CD14-positive monocyte (primary cell): ENCODE results near the gene LRSAM1. TPM values are rescaled to one million over a fixed set of nuclear protein-coding genes. Genes with fewer than 3 reads are reported as not detected.

Experiments used
- DNase-seq, 3 donors: peaks; one replicate each; pipeline ENCODE4 v3.0.0-alpha.2; 2011 to 2022
- H2AFZ ChIP-seq: 2 replicates; pipeline ENCODE4 v1.6.0; 2012; ENCODE audit warnings: mild to moderate bottlenecking, low read depth, low read length, inconsistent platforms; ENCODE audit not compliant: insufficient read depth, poor library complexity, severe bottlenecking
- H3K27ac ChIP-seq, 2 donors: 1 replicate in 1 of 2; 2 replicates in 1 of 2; pipeline ENCODE4 v1.5.1; 2012 to 2013; ENCODE audit warnings: low read length in 2 of 2, control low read depth in 1 of 2, inconsistent platforms in 1 of 2, low read depth in 1 of 2, mild to moderate bottlenecking in 1 of 2
- H3K27me3 ChIP-seq, 2 donors: one replicate each; pipeline versions ENCODE4 v1.6.0 to v1.6.1; 2011 to 2013; ENCODE audit warnings: low read length in 2 of 2; ENCODE audit not compliant: control insufficient read depth in 2 of 2, insufficient read depth in 2 of 2
- H3K36me3 ChIP-seq, 2 donors: replicated peaks in 1 of 2; 1 replicate in 1 of 2; 2 replicates in 1 of 2; pipeline versions ENCODE4 v1.5.1 to v1.6.1; 2012 to 2013; ENCODE audit warnings: low read length in 2 of 2, control low read depth in 1 of 2, inconsistent platforms in 1 of 2, mild to moderate bottlenecking in 1 of 2; ENCODE audit not compliant: insufficient read depth in 2 of 2, control insufficient read depth in 1 of 2
- H3K4me1 ChIP-seq, 2 donors: 1 replicate in 1 of 2; 2 replicates in 1 of 2; pipeline versions ENCODE4 v1.5.1 to v1.6.1; 2012 to 2013; ENCODE audit warnings: low read length in 2 of 2, control low read depth in 1 of 2, inconsistent platforms in 1 of 2, mild to moderate bottlenecking in 1 of 2, moderate library complexity in 1 of 2; ENCODE audit not compliant: insufficient read depth in 2 of 2, control insufficient read depth in 1 of 2
- H3K4me2 ChIP-seq: replicated peaks from 2 replicates; pipeline ENCODE3; 2012; ENCODE audit warnings: low read length, moderate library complexity, mild to moderate bottlenecking; ENCODE audit not compliant: poor library complexity, severe bottlenecking; ENCODE audit errors: extremely low read depth
- H3K4me3 ChIP-seq, 3 experiments: fragments of 200-600 bp in 1 of 3; sonication (generic) in 1 of 3; replicated peaks in 1 of 3; 1 replicate in 2 of 3; 2 replicates in 1 of 3; pipeline ENCODE4 v1.5.1; 2011 to 2013; ENCODE audit warnings: low read length in 3 of 3, mild to moderate bottlenecking in 3 of 3, control low read depth in 2 of 3, low read depth in 2 of 3, inconsistent platforms in 1 of 3, moderate library complexity in 1 of 3
- H3K79me2 ChIP-seq: 2 replicates; pipeline ENCODE4 v1.6.0; 2012; ENCODE audit warnings: mild to moderate bottlenecking, control low read depth, inconsistent platforms, low read length, moderate library complexity; ENCODE audit not compliant: insufficient read depth
- H3K9ac ChIP-seq: 2 replicates; pipeline ENCODE4 v1.6.0; 2017; ENCODE audit warnings: low read length, mild to moderate bottlenecking; ENCODE audit not compliant: insufficient read depth, poor library complexity, severe bottlenecking
- H3K9me3 ChIP-seq, 2 donors: replicated peaks in 1 of 2; 1 replicate in 1 of 2; 2 replicates in 1 of 2; pipeline versions ENCODE4 v1.5.1 to v1.6.1; 2012 to 2013; ENCODE audit warnings: low read length in 2 of 2, control low read depth in 1 of 2; ENCODE audit not compliant: control insufficient read depth in 1 of 2, insufficient read depth in 1 of 2
- H4K20me1 ChIP-seq: 2 replicates; pipeline ENCODE4 v1.6.0; 2012; ENCODE audit warnings: mild to moderate bottlenecking, low read length, control low read depth, moderate library complexity; ENCODE audit not compliant: insufficient read depth
- H3K27ac Mint-ChIP-seq, 7 donors: one replicate each; pipeline ENCODE4 v1.8.0; 2020; ENCODE audit warnings: mild to moderate bottlenecking in 7 of 7, mixed read lengths in 7 of 7, moderate library complexity in 6 of 7, inconsistent platforms in 2 of 7
- H3K27me3 Mint-ChIP-seq, 3 donors: one replicate each; pipeline ENCODE4 v1.8.0; 2021 to 2022; ENCODE audit warnings: low read depth in 3 of 3, mild to moderate bottlenecking in 3 of 3, mixed read lengths in 3 of 3, moderate library complexity in 3 of 3, inconsistent platforms in 1 of 3
- H3K36me3 Mint-ChIP-seq, 2 donors: one replicate each; pipeline ENCODE4 v1.8.0; 2020; ENCODE audit warnings: mixed read lengths in 2 of 2, inconsistent platforms in 1 of 2, mild to moderate bottlenecking in 1 of 2
- H3K4me1 Mint-ChIP-seq: one replicate; pipeline ENCODE4 v1.8.0; 2020; ENCODE audit warnings: mild to moderate bottlenecking, mixed read lengths
- H3K4me3 Mint-ChIP-seq, 2 donors: one replicate each; pipeline ENCODE4 v1.8.0; 2020; ENCODE audit warnings: mild to moderate bottlenecking in 2 of 2, mixed read lengths in 2 of 2, moderate library complexity in 1 of 2
- H3K9me3 Mint-ChIP-seq, 7 donors: one replicate each; pipeline ENCODE4 v1.8.0; 2020 to 2022; ENCODE audit warnings: mixed read lengths in 7 of 7, mild to moderate bottlenecking in 6 of 7, moderate library complexity in 6 of 7, inconsistent platforms in 2 of 7
- WGBS: methylation state at CpG from one replicate; pipeline ENCODE4 v1.1.5; 2013; ENCODE audit warnings: missing lambda C conversion rate; ENCODE audit not compliant: insufficient coverage; 5-methylcytosine and 5-hydroxymethylcytosine counted together
- intact Hi-C, 2 donors: fragments of 100-400 bp; cut with micrococcal nuclease; formaldehyde crosslinking; loops; one replicate each; pipeline versions ENCODE4 v1.15.0 to v1.15.1; 2023
- polyA plus RNA-seq, 3 donors: library from polyadenylated mRNA; depleted of rRNA in 1 of 3; unstranded in 2 of 3; stranded (reverse) in 1 of 3; fragments of 300-500 nt in 2 of 3; fragments of >200 nt in 1 of 3; fragmentation: Illumina TruSeq in 2 of 3; gene quantifications; 1 replicate in 2 of 3; 2 replicates in 1 of 3; pipeline ENCODE4 v1.2.3, GENCODE V29; 2012 to 2021
- TF ChIP-seq, protein P1 (sequence below): fragments of 200-600 bp; IDR thresholded peaks from one replicate; pipeline ENCODE4 v1.8.0; 2022; ENCODE audit warnings: antibody characterized with exemption, mild to moderate bottlenecking

The LRSAM1 gene
- polyA plus RNA-seq, 3 donors: 6.0 to 19.8 (median 8.2) TPM

DNA sequence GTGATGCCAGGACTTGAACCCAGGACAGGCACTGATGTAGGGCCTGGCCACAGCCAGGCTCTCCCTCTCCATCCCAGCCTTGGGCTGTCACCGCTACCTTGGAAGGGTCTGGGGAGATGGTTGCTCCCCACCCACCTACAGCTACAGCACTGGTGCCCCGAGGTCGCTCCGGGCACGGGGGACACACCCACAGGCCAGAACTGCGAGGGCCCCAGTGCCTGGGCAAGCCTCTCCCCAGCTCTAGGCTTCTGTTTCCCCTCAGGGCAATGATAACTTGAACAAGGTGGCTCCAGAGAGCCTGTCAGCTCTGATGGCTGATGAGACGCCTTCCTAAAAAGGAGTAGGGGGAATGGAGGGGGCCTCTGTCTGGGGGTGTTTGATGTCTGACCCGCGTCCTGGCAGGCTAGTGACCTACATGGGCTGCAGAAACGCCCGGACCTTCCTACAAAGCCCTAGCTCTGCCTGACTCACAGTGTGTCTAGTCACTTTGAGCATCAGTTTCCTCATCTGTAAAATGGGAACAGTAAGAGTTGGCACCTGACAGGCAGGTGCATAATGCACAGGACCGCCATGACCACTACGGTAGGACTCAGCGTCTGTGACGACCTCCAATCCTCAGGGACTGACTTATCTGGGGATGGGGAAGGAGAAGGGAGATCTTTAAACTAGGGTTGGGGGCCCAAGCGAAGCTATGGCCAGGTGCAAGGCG is 76.4 kb downstream of the LRSAM1 start:
- H4K20me1 ChIP-seq: peaks cover 84% of the 10 kb centered on the region
- H3K27ac ChIP-seq: no peak overlapping the region
- H3K9ac ChIP-seq: no peak overlapping the region
- H3K4me2 ChIP-seq: no peak overlapping the region
- intact Hi-C loops: loop anchor here in 1 of 2 donors (5.0 kb wide), 1 partner anchor 60 kb away; no protein-coding TSS in a partner anchor
- H3K79me2 ChIP-seq: no peaks in the 10 kb centered on the region
- H3K27ac Mint-ChIP-seq: peak overlapping the region in 3 of 7 donors; percentile 5 to 60 (median 21)
- no peaks in the 10 kb centered on the region for H3K27me3 ChIP-seq
- H2AFZ ChIP-seq: no peak overlapping the region
- peaks cover 29 to 34% of the 10 kb centered on the region in 2 donors for H3K9me3 ChIP-seq
- peaks cover 2% of the 10 kb centered on the region for H3K4me1 Mint-ChIP-seq
- peaks cover 0 to 3% (median 0%) of the 10 kb centered on the region in 3 donors for H3K27me3 Mint-ChIP-seq
- WGBS: 100% methylated on average over 10 of the region's 17 CpGs
- no peak for DNase-seq
- H3K4me3 Mint-ChIP-seq: no peak overlapping the region
- H3K36me3 Mint-ChIP-seq: peaks cover 81 to 95% of the 10 kb centered on the region in 2 donors
- TF ChIP-seq, protein P1, sequence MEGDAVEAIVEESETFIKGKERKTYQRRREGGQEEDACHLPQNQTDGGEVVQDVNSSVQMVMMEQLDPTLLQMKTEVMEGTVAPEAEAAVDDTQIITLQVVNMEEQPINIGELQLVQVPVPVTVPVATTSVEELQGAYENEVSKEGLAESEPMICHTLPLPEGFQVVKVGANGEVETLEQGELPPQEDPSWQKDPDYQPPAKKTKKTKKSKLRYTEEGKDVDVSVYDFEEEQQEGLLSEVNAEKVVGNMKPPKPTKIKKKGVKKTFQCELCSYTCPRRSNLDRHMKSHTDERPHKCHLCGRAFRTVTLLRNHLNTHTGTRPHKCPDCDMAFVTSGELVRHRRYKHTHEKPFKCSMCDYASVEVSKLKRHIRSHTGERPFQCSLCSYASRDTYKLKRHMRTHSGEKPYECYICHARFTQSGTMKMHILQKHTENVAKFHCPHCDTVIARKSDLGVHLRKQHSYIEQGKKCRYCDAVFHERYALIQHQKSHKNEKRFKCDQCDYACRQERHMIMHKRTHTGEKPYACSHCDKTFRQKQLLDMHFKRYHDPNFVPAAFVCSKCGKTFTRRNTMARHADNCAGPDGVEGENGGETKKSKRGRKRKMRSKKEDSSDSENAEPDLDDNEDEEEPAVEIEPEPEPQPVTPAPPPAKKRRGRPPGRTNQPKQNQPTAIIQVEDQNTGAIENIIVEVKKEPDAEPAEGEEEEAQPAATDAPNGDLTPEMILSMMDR: no peak
- H3K9me3 Mint-ChIP-seq: peaks cover 24 to 36% (median 31%) of the 10 kb centered on the region in 7 donors
- peaks cover 74 to 90% of the 10 kb centered on the region in 2 donors for H3K36me3 ChIP-seq
- H3K4me1 ChIP-seq: peaks cover 3 to 8% of the 10 kb centered on the region in 2 donors
- H3K4me3 ChIP-seq: no peak overlapping the region

DNA sequence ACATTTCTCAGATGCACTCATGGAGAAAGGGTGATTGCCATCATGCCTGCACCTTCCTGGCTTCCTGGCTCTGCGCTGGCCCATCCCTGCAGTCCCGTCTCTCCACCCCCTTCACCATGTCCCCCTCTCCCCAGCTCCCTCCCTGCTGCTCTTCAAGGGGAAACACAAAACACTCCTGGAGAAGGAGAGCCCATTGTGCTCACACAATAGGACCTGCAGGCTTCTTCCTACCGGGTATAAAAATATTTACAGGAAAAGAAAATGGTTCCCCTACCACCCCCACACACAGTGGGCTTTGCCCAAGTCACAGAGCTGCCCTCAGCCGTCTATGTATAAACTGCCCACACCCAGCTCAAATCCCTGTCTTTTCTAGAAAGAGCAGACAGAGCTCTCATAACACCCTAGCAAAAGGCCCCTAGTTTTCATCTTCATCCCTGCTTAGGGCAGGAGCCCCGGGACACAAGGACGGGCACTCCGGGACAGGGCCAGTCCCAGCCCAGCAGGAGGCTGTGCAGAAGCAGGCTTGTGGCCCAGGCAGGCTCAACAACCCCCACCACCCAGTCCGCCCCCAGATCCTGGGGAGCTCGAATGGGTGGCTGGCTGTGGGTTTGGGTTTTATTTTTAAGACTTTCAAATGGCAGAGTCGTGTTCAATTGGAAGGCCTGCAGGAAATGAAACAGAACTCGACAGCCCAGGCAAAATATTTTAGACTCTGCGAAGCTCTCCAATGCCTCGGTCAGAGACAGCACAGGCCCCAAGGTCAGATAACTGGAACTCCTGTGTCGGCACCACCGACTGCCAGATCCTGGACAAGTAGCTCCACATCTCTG is 77.3 kb downstream of the LRSAM1 start:
- intact Hi-C loops: loop anchor here in 1 of 2 donors (5.0 kb wide), 1 partner anchor 59 kb away; no protein-coding TSS in a partner anchor
- Mint-ChIP-seq H3K4me1 (no peaks in the 10 kb centered on the region), H3K27ac (peak overlapping the region in 4 of 7 donors; percentile 19 to 63 (median 52)), H3K9me3 (peaks cover 19 to 29% (median 26%) of the 10 kb centered on the region in 7 donors), H3K36me3 (peaks cover 73 to 86% of the 10 kb centered on the region in 2 donors), H3K4me3 (no peak overlapping the region), H3K27me3 (peaks cover 0 to 3% (median 0%) of the 10 kb centered on the region in 3 donors)
- no peak overlapping the region for H3K27ac ChIP-seq
- H4K20me1 ChIP-seq: peaks cover 88% of the 10 kb centered on the region
- H3K36me3 ChIP-seq: peaks cover 68 to 82% of the 10 kb centered on the region in 2 donors
- H3K4me3 ChIP-seq: no peak overlapping the region
- H3K4me1 ChIP-seq: peaks cover 3 to 8% of the 10 kb centered on the region in 2 donors
- H3K27me3 ChIP-seq: no peaks in the 10 kb centered on the region
- H3K4me2 ChIP-seq: no peak overlapping the region
- no peak overlapping the region for H2AFZ ChIP-seq
- peaks cover 23 to 29% of the 10 kb centered on the region in 2 donors for H3K9me3 ChIP-seq
- no peaks in the 10 kb centered on the region for H3K79me2 ChIP-seq
- TF ChIP-seq, protein P1: no peak
- no peak for DNase-seq
- 83% methylated on average over 12 of the region's 15 CpGs for WGBS
- no peak overlapping the region for H3K9ac ChIP-seq
